T-helper 22 cell (primary cell): ENCODE data around the gene HTRA2.

Experiments
- DNase-seq: peaks from one replicate; pipeline ENCODE4 v3.0.0-alpha.2; 2020; ENCODE audit warnings: low read depth

Gene HTRA2

DNA sequence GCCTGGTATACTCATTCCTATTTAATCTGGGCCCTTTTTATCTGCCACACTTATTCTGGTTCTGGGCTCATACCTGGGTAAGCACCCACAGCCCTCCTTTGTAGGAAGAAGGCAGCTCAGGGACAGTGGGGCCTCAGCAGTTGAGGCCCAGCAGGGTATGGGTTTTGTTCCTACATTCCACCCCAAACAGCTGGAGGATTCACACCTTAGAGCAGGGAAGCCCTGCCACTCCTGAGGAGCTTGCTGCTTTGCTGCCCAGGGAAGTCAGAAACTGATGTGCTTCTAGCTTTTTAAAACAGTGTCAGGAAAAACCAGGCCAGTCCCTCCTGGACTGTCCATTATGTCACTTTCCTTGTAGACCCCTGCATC, 29.2 kb upstream of the HTRA2 start:
- DNase-seq, result no peak

DNA sequence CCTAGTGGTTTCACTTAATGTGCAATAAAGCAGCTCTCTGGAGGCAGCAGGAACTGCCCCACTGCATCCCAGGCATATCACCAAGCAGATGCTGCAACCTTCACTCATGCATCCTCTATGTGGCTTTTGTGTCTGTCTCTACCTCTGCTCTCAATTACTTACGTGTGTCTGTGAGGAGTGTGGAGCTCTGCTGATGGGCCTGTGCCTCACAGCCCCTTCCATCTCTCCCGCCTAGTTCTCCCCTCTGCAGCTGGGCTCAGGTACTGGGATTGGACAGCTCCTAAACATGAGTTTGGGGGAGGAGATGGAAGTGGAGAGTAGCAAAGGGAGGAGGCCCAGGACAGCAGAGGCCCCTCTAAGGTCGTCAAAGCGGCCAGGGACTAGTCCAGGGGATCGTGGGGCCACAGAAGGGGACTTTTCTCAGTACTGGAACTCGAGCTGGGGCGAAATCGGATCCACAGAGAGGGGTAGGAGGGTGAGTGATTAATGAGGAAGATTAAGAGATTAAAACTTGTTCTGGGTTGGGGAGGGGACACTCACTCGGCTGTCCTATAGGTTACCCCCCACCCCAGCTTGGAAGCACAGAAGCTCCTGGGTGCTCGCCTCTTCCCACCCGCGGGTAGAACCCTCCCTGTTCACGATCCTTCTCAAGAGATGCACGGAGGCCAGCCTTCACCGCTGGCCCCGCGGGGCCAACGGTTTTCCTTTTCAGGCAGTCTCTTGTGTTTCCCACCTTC, 28.2 kb upstream of the HTRA2 start:
- no peak for DNase-seq

DNA sequence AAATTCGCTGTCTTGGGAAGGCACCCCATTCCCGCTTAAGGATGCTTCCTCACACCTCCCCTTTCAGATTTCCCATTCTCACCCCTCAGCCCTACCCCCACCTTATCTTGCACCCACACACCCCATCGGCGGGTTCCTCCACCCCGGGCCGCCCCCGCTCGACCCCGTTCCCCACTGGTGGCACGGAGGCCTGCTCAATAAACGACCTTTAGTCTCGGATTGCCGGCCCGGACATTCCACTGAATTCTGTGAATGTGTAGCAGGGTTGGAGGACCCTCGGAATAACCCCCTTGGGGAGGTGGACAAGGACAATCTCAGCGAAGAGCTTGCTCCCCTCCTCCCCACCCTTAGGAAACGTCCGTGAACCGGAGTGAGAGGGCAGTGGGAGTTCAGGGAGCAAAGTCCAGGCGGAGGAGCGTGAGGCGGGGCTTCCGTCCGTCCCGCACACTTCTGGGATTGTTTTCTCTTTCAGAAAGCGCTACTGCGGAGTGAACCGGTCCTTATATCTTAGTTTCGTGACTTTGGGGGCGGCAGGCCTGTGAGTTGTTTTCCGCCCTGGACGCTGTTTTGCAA, 27.5 kb upstream of the HTRA2 start:
- DNase-seq, result no peak

- no peak for DNase-seq
Observed at GRCh38 chr2:74502720-74503505, 26.8 kb upstream of the HTRA2 start.

DNA sequence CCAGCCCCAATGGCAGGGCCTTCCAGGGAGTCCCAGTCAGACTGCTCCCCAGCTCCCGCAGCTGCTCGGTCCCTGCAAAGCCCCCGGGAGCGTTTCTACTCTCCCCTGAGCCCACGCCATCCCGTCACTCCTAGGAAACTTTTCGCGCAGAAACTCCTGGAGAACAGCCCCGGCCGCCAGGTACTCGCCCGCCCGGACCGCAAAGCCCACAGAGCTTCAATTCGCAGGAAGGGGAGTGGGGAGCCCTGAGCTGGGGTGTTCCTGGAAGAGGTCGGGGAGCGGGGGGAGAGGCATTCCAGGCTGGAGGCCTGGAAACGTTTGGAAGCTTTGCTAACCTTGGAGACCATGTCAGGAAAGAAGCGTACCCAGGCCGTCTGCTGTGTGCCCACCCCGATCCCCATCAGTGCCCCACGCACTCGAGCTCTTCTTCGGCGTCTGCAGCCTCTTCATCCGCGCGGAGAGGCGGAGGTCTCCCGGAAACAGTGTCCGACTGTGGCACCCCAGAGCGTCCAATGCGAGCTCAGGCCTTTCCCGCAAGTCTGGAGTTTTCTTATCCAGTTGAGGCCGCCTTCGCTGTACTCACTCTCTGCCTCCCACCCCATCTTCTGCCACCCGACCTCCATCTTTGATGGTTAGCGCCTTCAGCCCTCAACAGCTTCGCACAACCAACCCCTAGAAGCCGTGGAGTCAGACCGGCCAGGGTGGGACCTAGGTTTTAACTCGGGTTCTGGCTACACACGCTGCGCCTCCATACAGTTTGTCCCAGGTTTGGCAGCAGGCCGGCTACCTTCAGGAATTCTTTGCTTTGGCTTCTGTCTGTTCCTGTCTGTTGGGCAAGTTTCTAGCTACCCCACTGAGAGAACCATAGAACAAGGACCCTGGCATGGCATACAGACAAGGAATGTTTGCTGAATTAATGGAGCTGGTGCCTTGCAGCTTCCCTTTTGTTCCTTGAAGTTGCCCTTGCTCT, 25.9 kb upstream of the HTRA2 start:
- no peak for DNase-seq

DNA sequence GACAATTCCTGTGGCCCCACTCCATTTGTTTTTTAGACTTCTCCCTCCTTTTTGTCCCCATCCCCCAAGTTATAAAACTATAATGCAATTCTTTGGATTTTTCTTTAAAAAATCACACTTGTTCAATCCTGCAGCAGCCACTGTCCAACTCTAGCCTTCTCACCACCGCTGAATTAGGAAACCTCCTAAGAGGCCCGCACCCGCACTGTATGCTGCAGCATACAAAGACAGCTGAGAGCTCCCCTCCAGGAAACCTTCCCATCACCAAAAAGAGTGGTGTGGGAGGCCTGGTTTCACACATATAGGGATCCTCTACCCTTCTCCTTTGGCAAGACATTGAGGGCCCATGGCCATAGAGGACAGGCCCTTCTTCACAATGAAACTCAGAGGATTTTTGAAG, 25.1 kb upstream of the HTRA2 start:
- DNase-seq, result no peak

- DNase-seq, result no peak
Observed at GRCh38 chr2:74505448-74506246, 24.1 kb upstream of the HTRA2 start.

- peak; percentile 95 for DNase-seq
Observed at GRCh38 chr2:74507145-74507925, 22.4 kb upstream of the HTRA2 start, which contains the start of gene PCGF1. Gene PCGF1 (minus strand): TSS chr2:74507695. CDS start chr2:74507668, 27 bp downstream.

GRCh38 chr2:74507926-74508520, 21.7 kb upstream of the HTRA2 start:
- DNase-seq, result no peak

GRCh38 chr2:74510272-74510671, 19.5 kb upstream of the HTRA2 start:
- DNase-seq, result no peak

- DNase-seq, result no peak
Observed at GRCh38 chr2:74511104-74511989, 18.4 kb upstream of the HTRA2 start.

DNA sequence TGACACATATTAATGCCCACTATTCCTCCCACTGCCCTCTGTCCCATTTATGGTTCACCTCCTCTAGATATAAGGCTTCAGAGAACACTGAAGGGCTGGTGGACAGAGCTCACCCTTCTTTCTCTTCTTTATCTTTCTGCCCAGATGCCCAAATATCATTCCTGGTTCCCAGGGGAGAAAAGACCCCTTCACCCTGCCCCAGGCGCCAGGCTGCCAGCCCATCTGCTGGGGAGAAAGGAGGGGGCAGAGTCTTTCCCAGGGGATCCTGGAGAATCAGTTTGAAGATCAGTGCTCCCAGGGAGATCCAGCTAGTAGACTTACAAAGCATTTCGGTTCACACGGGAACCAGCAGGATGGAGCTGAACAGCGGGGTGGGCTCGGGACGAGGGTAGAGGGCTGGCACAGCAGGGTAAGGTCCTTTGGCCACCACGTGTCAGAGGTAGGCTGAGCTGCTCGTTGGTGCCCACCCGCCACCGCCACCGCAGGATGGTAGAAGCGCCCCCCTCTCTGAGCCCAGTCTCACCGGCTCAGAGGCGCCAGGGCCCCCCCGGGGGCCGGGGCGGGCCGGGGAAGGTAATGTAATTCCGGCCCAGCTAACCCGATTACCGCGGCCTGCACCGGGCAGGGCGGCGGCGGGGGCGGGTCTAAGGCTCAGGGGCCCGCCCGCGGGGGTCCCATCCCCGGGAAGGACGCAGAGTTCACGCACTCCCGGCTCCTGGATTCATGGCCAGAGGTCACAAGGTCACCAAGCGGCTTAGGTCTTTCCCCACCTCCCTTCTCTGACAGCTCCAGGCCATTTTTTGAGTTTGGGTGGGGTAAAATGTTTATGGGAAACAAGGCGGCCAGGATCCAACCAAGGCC, 16.8 kb upstream of the HTRA2 start:
- DNase-seq, result no peak

GRCh38 chr2:74513605-74514367, 15.9 kb upstream of the HTRA2 start:
- no peak for DNase-seq

GRCh38 chr2:74514368-74515270, 15.1 kb upstream of the HTRA2 start, which contains the start of gene TLX2:
Gene TLX2 (plus strand): TSS chr2:74514450. CDS start chr2:74514807, 357 bp downstream.
- no peak for DNase-seq

DNA sequence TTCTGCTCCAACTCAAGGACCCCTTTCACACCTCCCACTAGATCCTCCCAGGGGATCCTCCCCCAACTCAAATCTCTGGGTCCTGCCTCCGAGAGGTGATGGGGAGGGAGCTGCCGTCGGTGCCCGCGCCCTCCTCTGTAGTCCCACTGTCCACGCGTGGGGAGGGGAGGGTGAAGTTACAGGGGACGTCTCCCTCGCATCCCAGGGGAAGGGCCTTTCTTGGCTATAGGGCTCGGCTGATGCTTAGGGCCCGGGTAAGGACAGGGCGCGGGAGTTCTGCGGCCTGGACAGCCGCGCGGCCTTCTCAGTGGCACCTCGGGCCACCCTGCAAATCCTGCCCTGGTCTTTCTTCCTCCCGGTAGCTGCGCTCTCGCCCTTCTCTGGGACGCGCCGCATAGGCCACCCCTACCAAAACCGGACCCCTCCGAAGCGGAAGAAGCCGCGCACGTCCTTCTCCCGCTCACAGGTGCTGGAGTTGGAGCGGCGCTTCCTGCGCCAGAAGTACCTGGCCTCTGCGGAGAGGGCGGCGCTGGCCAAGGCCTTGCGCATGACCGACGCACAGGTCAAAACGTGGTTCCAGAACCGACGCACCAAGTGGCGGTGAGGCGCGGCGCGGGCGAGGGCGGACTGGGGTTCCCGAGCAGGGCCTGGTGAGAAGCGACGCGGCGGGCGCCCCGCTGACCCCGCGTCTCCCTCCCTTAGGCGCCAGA, 14.3 kb upstream of the HTRA2 start:
- no peak for DNase-seq
